GM18517 (cell line): ENCODE data around the gene SCPEP1.

ENCODE experiments used
- ATAC-seq: cut with Tn5 transposase; IDR thresholded peaks from one replicate; pipeline ENCODE4 v1.9.1; 2021; ENCODE audit warnings: mild to moderate bottlenecking, moderate library complexity; ENCODE audit not compliant: unreplicated experiment

SCPEP1 gene

DNA sequence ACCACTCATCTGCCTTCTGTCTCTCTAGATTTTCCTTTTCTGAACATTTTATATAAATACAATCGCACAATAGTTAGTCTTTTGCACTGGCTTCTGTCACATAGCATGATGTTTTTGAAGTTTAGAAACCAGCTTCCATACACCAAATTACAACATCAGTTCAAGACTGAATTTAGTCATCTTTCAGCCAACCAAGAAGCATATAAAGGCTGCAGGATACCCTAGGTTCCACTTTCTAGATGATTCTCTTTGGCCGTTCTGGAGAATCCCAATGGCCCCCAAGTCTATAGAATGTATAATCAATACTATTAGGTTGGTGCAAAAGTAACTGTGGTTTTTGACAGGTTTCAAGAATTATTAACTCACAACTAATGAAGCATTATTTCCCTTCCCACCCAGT lies 19.4 kb downstream of the SCPEP1 start:
- ATAC-seq, result no peak

GRCh38 chr17:57001541-57001940 lies 23.6 kb downstream of the SCPEP1 start:
- no peak for ATAC-seq

- no peak for ATAC-seq
Measured at GRCh38 chr17:57002904-57003303, 25.0 kb downstream of the SCPEP1 start.

DNA sequence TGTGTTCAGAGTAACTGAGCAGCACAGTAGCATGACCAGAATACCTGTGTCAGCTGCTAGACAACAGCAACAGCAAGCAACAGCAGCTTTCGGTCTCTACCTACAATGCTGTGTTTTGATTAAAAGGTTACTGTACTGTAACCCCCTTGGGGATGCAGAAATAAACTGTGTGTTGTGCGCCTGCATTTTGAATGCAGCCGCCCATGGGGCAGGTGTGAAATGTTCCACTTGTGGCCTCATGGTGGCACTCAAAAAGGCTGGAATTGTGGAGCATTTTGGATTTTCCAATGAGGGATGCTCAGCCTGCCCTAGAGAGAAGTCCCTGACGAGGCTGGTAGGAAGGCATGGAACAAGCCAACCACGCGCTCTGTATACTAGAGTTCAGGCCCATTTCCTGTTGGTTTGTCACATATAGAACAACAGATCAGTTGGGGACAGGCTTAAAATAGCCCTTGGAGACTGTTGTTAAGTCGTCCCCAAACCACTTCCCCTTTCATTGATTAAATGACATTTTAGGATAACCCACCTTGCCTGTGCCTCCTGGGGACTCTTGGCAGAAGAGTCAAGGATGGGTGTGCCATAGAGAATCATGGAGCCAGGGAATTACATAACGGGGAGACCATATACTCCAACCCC lies 27.1 kb downstream of the SCPEP1 start:
- peak; percentile 85 for ATAC-seq

DNA sequence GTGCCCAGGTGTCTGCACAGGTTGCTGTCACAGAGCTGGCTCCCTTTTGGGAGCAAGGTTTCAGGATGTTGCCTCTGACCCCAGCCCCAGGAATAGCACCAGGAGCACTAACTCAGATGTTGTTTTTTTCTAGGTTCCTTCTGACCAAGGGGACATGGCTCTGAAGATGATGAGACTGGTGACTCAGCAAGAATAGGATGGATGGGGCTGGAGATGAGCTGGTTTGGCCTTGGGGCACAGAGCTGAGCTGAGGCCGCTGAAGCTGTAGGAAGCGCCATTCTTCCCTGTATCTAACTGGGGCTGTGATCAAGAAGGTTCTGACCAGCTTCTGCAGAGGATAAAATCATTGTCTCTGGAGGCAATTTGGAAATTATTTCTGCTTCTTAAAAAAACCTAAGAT lies 28.1 kb downstream of the SCPEP1 start:
- no peak for ATAC-seq

- ATAC-seq, result no peak
Measured at GRCh38 chr17:57008958-57009357, 31.0 kb downstream of the SCPEP1 start.

- ATAC-seq, result peak; percentile 60
Measured at GRCh38 chr17:57009737-57010445, 32.0 kb downstream of the SCPEP1 start.

DNA sequence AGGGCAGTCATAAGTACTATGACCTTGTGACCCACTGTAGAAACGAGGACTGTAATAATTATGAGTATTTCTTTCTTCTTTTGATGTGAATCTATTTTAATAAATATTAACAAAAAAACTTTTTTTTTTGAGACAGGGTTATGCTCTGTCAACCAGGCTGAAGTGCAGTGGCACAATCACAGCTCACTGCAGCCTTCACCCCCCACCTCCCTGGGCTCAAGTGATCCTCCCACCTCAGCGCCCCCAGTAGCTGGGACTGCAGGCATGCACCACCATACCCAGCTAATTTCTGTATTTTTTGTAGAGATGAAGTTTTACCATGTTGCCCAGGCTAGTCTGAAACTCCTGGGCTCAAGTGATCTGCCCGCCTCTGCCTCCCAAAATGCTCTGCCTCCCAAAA lies 32.6 kb downstream of the SCPEP1 start:
- no peak for ATAC-seq

DNA sequence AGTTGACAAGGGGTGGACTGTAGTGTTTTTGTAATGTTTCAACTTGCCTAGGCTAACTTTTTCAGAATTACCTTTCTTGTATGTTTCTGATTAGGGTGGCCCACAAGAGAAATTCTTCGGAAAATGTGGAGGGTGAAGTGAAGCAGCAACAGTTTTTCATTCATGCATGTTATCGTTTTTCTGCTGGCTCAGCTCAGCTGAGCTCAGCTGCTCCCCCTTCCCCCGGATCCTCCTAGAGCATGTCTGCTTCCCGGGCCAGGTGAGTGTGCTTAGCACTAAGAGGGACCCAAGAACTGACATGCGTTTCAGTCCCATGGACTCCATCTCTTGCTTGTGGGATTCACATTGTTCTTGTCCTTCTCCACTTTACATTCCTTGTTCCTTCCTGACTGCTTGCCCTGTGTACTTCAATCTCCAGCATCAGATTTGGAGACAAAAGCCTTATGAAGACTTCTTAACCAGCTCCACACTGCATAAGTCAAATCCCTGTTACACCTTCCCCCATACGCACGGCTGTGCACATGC lies 33.6 kb downstream of the SCPEP1 start:
- no peak for ATAC-seq

GRCh38 chr17:57016071-57016763 lies 38.3 kb downstream of the SCPEP1 start:
- no peak for ATAC-seq

- no peak for ATAC-seq
Measured at GRCh38 chr17:57016764-57017116, 38.8 kb downstream of the SCPEP1 start.

GRCh38 chr17:57017625-57018024 lies 39.7 kb downstream of the SCPEP1 start:
- no peak for ATAC-seq

- ATAC-seq, result no peak
Measured at GRCh38 chr17:57020208-57020607, 42.3 kb downstream of the SCPEP1 start.

- ATAC-seq, result no peak
Measured at GRCh38 chr17:57021226-57021940, 43.5 kb downstream of the SCPEP1 start.

DNA sequence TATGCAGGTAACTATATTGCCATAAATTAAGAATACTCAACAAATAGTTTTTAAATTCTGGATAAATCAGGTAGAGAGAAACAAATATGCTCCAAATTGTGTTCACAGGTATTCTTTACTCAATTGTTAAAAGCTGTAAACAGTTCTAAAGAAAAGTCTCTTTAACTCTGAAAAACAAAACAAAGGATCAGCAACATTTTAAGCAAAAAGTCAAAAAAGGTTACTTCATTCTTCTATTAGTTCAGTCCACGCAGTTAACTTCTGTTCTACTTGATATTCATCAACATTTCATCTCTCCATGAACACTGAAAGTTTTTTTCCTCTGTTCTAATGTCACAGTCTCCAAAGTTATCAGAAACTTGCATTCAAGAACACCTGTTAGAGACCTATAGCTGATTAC lies 47.9 kb downstream of the SCPEP1 start:
- no peak for ATAC-seq

DNA sequence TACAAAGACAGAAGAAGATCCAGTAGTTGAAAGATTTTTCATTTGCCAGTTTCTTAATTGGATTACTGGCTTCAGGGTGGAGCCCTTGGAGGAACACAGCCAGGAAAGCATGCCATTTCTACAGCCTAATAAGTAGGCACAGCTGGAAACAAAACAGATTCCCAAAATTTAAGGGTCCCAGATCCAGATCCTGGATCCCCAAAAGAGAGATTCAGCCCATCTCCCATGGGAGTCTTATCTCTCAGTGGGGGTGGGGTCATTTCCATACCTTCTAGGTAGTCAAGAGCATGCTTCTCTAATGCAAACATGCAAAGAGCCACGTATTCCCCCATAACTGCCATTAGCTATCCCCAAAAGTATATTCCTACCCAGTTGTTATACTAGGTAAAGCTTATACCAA lies 49.9 kb downstream of the SCPEP1 start:
- no peak for ATAC-seq

DNA sequence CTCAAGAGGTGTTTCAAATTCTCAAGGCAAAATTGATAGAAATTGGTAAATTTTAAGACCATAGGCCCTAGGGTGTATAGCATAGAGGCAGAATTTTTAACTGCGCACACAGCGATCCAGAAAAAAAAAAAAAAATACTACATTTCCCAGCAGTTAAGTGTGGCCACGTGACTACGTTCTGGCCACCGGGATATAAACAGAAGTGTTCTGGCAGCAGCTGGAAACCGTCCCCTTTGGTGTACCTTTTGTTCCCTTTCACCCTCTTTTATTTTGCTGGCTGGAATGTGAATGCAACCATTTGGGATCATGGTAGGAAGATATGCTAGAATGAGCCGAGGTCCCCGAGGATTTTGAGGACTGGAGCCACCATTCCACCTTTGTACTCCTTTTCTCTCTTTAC lies 54.4 kb downstream of the SCPEP1 start:
- ATAC-seq, result no peak

- ATAC-seq, result no peak
Measured at GRCh38 chr17:57033296-57033695, 55.4 kb downstream of the SCPEP1 start.

DNA sequence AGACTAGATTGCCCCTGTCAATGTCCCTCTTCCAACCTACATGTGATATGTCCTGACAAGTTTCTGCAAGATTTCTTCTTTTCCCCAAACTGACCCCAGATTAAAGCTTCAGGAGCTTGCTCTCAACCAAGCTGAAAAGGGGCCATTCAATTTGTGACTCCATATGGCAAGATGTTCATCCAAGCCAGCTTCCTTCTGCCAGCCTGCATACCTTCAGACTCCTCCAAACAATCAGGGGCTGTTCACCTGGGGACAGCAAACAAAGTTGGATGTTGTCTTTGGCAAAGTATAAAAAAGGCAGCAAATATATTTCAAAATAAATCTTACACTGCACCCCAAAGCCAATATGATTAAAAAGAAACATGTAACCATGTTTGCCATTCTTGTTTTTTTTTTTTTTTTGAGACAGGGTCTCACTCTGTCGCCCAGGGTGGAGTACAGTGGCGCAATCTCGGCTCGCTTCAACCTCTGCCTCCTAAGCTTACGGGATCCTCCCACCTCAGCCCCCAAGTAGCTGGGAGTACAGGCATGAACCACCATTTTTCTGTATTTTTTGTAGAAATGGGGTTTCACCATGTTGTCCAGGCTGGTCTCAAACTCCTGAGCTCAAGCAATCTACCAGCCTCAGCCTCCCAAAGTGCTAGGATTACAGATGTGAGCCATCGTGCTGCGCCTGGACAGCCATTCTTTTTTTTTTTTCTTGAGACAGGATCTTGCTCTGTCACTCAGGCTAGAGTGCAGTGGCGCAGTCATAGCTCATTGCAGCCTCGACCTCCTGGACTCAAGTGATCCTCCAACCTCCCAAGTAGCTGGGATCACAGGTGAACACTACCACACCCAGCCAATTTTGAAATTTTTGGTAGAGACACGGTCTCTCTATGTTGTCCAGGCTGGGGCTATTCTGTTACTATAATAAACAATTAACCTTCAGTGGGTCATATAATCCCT lies 57.1 kb downstream of the SCPEP1 start:
- ATAC-seq, result no peak

GRCh38 chr17:57035971-57036481 lies 58.1 kb downstream of the SCPEP1 start:
- ATAC-seq, result no peak
